ENCODE results near the gene CLEC19A. TPM values are rescaled to one million over a fixed set of nuclear protein-coding genes. Genes with fewer than 3 reads are reported as not detected.

CLEC19A gene
- total RNA-seq, 2 donors from 2014 or later = not detected

GRCh38 chr16:19346335-19346922, 60.9 kb downstream of the CLEC19A start:
- H3K4me1 ChIP-seq (ENCODE audit: control insufficient read depth in 1 of 2, low read depth in 2 of 2) = no peaks in the 10 kb centered on the region
- no peaks in the 10 kb centered on the region for H3K36me3 ChIP-seq
- H3K27ac ChIP-seq = no peak overlapping the region
- ATAC-seq (ENCODE audit: insufficient number of reproducible peaks, low FRiP score, low read depth) = no peak
- H3K27me3 ChIP-seq (replicated peaks; ENCODE audit: insufficient read depth) = no peaks in the 10 kb centered on the region
- H3K9me3 ChIP-seq = no peaks in the 10 kb centered on the region
- no peak for TF ChIP-seq CTCF (IDR thresholded peaks at IDR 0.05)
- no peak overlapping the region for H3K4me3 ChIP-seq
- no peak for DNase-seq (ENCODE audit: low spot score)

GRCh38 chr16:19348125-19348524, 62.6 kb downstream of the CLEC19A start:
- no peaks in the 10 kb centered on the region for H3K9me3 ChIP-seq
- no peaks in the 10 kb centered on the region for H3K36me3 ChIP-seq
- DNase-seq (ENCODE audit: low spot score) (no peak), ATAC-seq (ENCODE audit: insufficient number of reproducible peaks, low FRiP score, low read depth) (no peak)
- no peak overlapping the region for H3K4me3 ChIP-seq
- H3K27me3 ChIP-seq (replicated peaks; ENCODE audit: insufficient read depth) = no peaks in the 10 kb centered on the region
- TF ChIP-seq CTCF (IDR thresholded peaks at IDR 0.05) = no peak
- no peaks in the 10 kb centered on the region for H3K4me1 ChIP-seq (ENCODE audit: control insufficient read depth in 1 of 2, low read depth in 2 of 2)
- no peak overlapping the region for H3K27ac ChIP-seq

GRCh38 chr16:19348578-19349315, 63.2 kb downstream of the CLEC19A start:
- H3K9me3 ChIP-seq = no peaks in the 10 kb centered on the region

GRCh38 chr16:19354371-19354770, 68.8 kb downstream of the CLEC19A start:
- H3K4me1 ChIP-seq (ENCODE audit: control insufficient read depth in 1 of 2, low read depth in 2 of 2) = no peaks in the 10 kb centered on the region
- ATAC-seq (ENCODE audit: insufficient number of reproducible peaks, low FRiP score, low read depth) (no peak), DNase-seq (ENCODE audit: low spot score) (no peak)
- no peaks in the 10 kb centered on the region for H3K9me3 ChIP-seq
- no peak overlapping the region for H3K27ac ChIP-seq
- H3K4me3 ChIP-seq = no peak overlapping the region
- no peaks in the 10 kb centered on the region for H3K27me3 ChIP-seq (replicated peaks; ENCODE audit: insufficient read depth)
- no peaks in the 10 kb centered on the region for H3K36me3 ChIP-seq
- TF ChIP-seq CTCF (IDR thresholded peaks at IDR 0.05) = no peak

More at GRCh38 chr16:19348578-19349315, 63.2 kb downstream of the CLEC19A start:
- H3K4me1 ChIP-seq (ENCODE audit: control insufficient read depth in 1 of 2, low read depth in 2 of 2) = no peaks in the 10 kb centered on the region
- H3K36me3 ChIP-seq = no peaks in the 10 kb centered on the region
- no peak overlapping the region for H3K27ac ChIP-seq
- TF ChIP-seq CTCF (IDR thresholded peaks at IDR 0.05) = no peak
- no peaks in the 10 kb centered on the region for H3K27me3 ChIP-seq (replicated peaks; ENCODE audit: insufficient read depth)
- DNase-seq (ENCODE audit: low spot score) (no peak), ATAC-seq (ENCODE audit: insufficient number of reproducible peaks, low FRiP score, low read depth) (no peak)
- peak overlapping the region; percentile 7 for H3K4me3 ChIP-seq

GRCh38 chr16:19356024-19356952, 70.8 kb downstream of the CLEC19A start:
- DNase-seq (ENCODE audit: low spot score) = no peak
- ATAC-seq (ENCODE audit: insufficient number of reproducible peaks, low FRiP score, low read depth) = no peak
- Histone ChIP-seq H3K36me3 (no peaks in the 10 kb centered on the region), H3K4me1 (ENCODE audit: control insufficient read depth in 1 of 2, low read depth in 2 of 2) (no peaks in the 10 kb centered on the region), H3K27ac (no peak overlapping the region), H3K27me3 (replicated peaks; ENCODE audit: insufficient read depth) (no peaks in the 10 kb centered on the region), H3K9me3 (no peaks in the 10 kb centered on the region), H3K4me3 (no peak overlapping the region)
- TF ChIP-seq CTCF (IDR thresholded peaks at IDR 0.05) = no peak
